ENCODE results near the gene C2CD4A.
A peak's percentile ranks its signal among the peaks of the same experiment; 100 is the strongest.

The C2CD4A gene

DNA sequence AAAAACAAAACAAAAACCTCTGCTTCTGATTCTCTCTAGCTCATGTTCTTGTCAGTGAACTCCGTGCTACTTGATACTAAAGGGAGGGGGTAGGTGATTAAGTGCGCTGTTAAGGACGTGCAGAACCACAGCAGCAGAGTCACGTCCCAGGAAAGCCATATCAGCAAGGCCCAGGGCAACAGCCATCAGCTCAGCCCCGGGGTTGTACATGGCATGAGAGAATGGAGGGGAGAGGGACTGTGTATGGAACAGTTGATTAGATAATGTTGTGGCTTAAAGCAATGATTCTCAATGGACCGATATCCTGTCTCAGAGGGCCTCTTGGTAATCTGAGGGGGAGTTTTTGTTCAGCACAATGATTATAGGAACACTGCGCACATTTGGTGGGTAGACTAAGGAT lies 27.6 kb downstream of the C2CD4A start:
- Mint-ChIP-seq H3K36me3 (ENCODE audit: low read depth) (no peaks in the 10 kb centered on the region), H3K27me3 (ENCODE audit: low read depth) (peaks cover 5% of the 10 kb centered on the region), H3K4me3 (no peak overlapping the region), H3K9me3 (no peaks in the 10 kb centered on the region), H3K4me1 (peaks cover 11% of the 10 kb centered on the region), H3K27ac (peak overlapping the region in 1 of 3 experiments; percentile 28)
- TF ChIP-seq, protein P1, sequence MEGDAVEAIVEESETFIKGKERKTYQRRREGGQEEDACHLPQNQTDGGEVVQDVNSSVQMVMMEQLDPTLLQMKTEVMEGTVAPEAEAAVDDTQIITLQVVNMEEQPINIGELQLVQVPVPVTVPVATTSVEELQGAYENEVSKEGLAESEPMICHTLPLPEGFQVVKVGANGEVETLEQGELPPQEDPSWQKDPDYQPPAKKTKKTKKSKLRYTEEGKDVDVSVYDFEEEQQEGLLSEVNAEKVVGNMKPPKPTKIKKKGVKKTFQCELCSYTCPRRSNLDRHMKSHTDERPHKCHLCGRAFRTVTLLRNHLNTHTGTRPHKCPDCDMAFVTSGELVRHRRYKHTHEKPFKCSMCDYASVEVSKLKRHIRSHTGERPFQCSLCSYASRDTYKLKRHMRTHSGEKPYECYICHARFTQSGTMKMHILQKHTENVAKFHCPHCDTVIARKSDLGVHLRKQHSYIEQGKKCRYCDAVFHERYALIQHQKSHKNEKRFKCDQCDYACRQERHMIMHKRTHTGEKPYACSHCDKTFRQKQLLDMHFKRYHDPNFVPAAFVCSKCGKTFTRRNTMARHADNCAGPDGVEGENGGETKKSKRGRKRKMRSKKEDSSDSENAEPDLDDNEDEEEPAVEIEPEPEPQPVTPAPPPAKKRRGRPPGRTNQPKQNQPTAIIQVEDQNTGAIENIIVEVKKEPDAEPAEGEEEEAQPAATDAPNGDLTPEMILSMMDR (IDR thresholded peaks at IDR 0.05; ENCODE audit: unreplicated experiment in 3 of 3): no peak

DNA sequence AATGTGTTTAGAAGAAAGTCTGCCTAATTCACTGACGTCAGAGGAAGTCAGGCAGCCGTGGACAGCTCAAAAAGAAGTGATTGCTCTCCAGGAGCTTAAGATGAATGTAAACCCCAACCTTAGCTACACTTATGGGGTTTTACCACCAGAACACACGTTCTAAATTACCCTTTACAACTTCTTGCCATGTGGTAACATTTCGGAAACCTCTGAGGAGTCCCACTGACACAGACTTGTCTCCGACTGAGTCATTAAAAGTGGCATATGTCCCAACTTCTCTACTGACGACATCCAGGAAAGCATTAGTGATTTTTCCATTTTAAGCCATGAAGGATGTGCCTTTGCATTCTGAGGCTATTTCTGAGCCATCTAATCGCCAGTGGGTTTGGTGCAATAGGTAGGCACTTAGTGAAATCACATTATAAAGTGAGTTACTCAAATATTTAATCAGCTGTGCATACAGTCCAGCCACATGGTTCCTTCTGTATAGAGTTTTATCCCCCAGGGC lies 32.4 kb downstream of the C2CD4A start:
- H3K9me3 Mint-ChIP-seq: no peaks in the 10 kb centered on the region
- H3K36me3 Mint-ChIP-seq (ENCODE audit: low read depth): no peaks in the 10 kb centered on the region
- H3K4me1 Mint-ChIP-seq: peaks cover 6% of the 10 kb centered on the region
- TF ChIP-seq, protein P1 (IDR thresholded peaks at IDR 0.05; ENCODE audit: unreplicated experiment in 3 of 3): no peak
- no peak overlapping the region for H3K27ac Mint-ChIP-seq
- H3K27me3 Mint-ChIP-seq (ENCODE audit: low read depth): peaks cover 9% of the 10 kb centered on the region
- no peak overlapping the region for H3K4me3 Mint-ChIP-seq

DNA sequence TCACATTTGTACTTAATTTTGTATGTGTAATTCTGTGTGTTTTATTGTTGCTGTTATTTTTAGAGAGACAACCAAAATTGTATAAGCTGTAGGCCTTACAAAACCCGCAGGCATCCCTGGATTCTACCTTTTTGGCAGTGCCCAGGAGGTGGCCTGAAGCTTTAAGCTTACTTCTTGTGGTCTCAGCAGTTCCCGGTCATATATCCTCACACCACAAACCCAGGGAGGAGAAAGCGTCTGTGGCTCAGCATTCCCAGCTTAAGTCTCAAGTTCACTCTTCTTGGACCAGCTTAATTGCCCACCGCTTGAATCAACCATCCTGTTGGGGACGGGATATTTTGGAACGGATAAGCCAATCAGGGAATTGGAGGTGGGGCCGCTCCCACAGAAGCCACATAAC lies 36.7 kb downstream of the C2CD4A start:
- Mint-ChIP-seq H3K4me3 (no peak overlapping the region), H3K27me3 (ENCODE audit: low read depth) (peaks cover 3% of the 10 kb centered on the region), H3K27ac (no peak overlapping the region), H3K36me3 (ENCODE audit: low read depth) (no peaks in the 10 kb centered on the region), H3K9me3 (no peaks in the 10 kb centered on the region), H3K4me1 (peaks cover 14% of the 10 kb centered on the region)
- TF ChIP-seq, protein P1 (IDR thresholded peaks at IDR 0.05; ENCODE audit: unreplicated experiment in 3 of 3): no peak

DNA sequence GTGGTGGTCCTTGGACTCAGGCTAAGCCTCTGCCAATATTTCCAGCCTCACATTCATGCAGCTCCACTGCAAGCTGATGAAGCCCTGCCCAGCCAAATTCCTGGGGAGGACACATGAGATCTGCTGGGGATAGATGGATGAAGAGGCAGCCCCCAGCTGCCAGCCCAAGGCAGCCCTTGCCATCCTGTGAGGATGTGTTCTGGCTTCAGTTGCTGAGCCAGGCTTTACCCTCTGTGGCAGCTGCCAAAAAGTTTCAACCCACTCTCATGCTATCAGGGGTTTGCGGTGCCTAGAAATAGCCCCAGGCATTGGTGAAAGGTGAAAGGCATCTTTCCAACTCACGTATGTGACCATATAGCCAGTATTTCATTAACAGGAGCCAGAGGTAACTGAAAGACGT lies 37.6 kb downstream of the C2CD4A start:
- Mint-ChIP-seq H3K27ac (no peak overlapping the region), H3K4me3 (no peak overlapping the region), H3K9me3 (no peaks in the 10 kb centered on the region), H3K4me1 (peaks cover 14% of the 10 kb centered on the region), H3K36me3 (ENCODE audit: low read depth) (no peaks in the 10 kb centered on the region), H3K27me3 (ENCODE audit: low read depth) (peaks cover 3% of the 10 kb centered on the region)
- TF ChIP-seq, protein P1 (IDR thresholded peaks at IDR 0.05; ENCODE audit: unreplicated experiment in 3 of 3): no peak

DNA sequence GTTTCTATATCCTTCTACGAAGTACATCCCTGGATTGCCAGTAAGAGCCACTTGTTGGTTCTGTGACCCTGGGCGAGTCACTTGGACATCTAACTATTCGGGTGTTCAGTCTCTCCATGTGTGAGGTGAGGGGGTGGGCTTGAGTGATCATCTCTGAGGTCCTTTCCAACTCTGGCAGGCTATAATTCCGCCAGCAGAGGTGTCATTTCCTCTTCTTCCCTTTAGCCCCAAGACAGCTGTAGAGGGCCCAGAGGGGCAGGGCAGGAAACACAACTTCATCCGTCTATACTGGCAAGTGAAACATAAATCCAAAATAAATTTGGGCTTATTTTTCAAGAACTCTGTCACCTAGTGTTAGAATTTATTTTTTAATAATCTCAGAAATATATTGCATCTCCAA lies 38.1 kb downstream of the C2CD4A start:
- H3K9me3 Mint-ChIP-seq: no peaks in the 10 kb centered on the region
- no peaks in the 10 kb centered on the region for H3K36me3 Mint-ChIP-seq (ENCODE audit: low read depth)
- H3K4me3 Mint-ChIP-seq: no peak overlapping the region
- H3K27me3 Mint-ChIP-seq (ENCODE audit: low read depth): peaks cover 3% of the 10 kb centered on the region
- H3K27ac Mint-ChIP-seq: no peak overlapping the region
- H3K4me1 Mint-ChIP-seq: peaks cover 15% of the 10 kb centered on the region
- TF ChIP-seq, protein P1 (IDR thresholded peaks at IDR 0.05; ENCODE audit: unreplicated experiment in 3 of 3): no peak

DNA sequence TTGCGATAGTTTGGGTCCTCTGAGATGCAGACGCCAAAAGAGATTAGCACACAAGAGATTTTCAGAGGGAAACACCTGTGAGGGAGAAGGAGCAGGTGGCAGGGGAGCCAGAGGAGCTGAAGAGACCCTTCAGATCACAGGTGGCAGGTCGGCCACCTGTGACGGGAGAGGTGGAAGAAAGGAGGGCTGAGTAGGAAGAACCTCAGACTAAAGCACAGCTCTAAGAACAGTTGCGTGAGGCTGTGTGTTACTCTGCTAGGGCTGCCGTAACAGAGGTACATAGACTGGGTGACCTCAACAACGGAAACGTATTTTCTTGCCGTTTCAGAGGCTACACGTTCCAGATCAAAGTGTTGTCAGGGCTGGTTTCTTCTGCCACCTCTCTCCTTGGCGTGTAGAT lies 38.5 kb downstream of the C2CD4A start:
- H3K27ac Mint-ChIP-seq: no peak overlapping the region

More for the DNA sequence above, 38.5 kb downstream of the C2CD4A start:
- TF ChIP-seq, protein P1 (IDR thresholded peaks at IDR 0.05; ENCODE audit: unreplicated experiment in 3 of 3): no peak
- peaks cover 19% of the 10 kb centered on the region for H3K4me1 Mint-ChIP-seq
- H3K9me3 Mint-ChIP-seq: no peaks in the 10 kb centered on the region
- H3K4me3 Mint-ChIP-seq: no peak overlapping the region
- H3K27me3 Mint-ChIP-seq (ENCODE audit: low read depth): peaks cover 3% of the 10 kb centered on the region
- no peaks in the 10 kb centered on the region for H3K36me3 Mint-ChIP-seq (ENCODE audit: low read depth)
